Mesodermal cell (in vitro differentiated cells): Measurements from ENCODE around the gene FBXL2.
A peak's percentile ranks its signal among the peaks of the same experiment; 100 is the strongest.

Experiments used
- H3K27ac ChIP-seq: 2 replicates; pipeline ENCODE4 v1.7.0; 2013; ENCODE audit warnings: mild to moderate bottlenecking, low read depth, low read length, moderate library complexity; ENCODE audit not compliant: severe bottlenecking
- H3K36me3 ChIP-seq: 2 replicates; pipeline ENCODE4 v1.7.1; 2013; ENCODE audit warnings: mild to moderate bottlenecking, low read length, moderate library complexity; ENCODE audit not compliant: control insufficient read depth, insufficient read depth
- H3K4me1 ChIP-seq: one replicate; pipeline ENCODE4 v1.7.1; 2013; ENCODE audit warnings: mild to moderate bottlenecking, low read length; ENCODE audit not compliant: insufficient read depth, control insufficient read depth, poor library complexity, severe bottlenecking
- H3K4me3 ChIP-seq: 2 replicates; pipeline ENCODE4 v1.7.0; 2013; ENCODE audit warnings: low read length, control low read depth, mild to moderate bottlenecking; ENCODE audit not compliant: insufficient read depth, poor library complexity, severe bottlenecking; ENCODE audit errors: extremely low read depth
- H3K9me3 ChIP-seq: 2 replicates; pipeline ENCODE4 v1.7.1; 2013; ENCODE audit warnings: mild to moderate bottlenecking, low read length, moderate library complexity; ENCODE audit not compliant: control insufficient read depth
- WGBS, 2 experiments: methylation state at CpG; one replicate each; pipeline ENCODE4 v1.1.5; 2013; ENCODE audit warnings: missing lambda C conversion rate in 2 of 2; ENCODE audit not compliant: insufficient coverage in 2 of 2; 5-methylcytosine and 5-hydroxymethylcytosine counted together

Gene FBXL2

GRCh38 chr3:33385423-33385822, 108.2 kb downstream of the FBXL2 start:
- WGBS, 2 experiments: 60 to 96% methylated on average over 1 to 4 of the region's 5 CpGs
- peaks cover 77% of the 10 kb centered on the region for H3K36me3 ChIP-seq
- no peak overlapping the region for H3K27ac ChIP-seq
- H3K4me3 ChIP-seq: no peak overlapping the region
- peaks cover 5% of the 10 kb centered on the region for H3K4me1 ChIP-seq
- H3K9me3 ChIP-seq: no peaks in the 10 kb centered on the region

DNA sequence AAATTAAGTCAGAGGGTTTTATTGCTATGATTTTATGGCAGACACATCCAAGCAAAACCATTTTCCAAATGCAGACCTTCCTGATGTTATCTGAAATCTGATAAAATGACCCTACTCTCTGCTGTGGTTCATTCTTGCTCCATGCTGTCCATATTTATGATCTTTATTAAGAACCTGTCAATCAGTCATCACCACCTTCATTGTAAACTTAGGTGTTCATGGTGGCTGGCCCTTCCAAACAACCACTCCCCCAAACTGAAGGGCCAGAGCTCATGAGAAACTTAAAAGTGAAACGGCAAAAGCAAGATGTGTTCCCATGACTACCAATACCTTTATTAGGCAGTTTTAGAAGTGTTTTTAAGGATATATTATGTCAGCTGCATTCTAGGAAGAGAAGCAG, 109.4 kb downstream of the FBXL2 start:
- Histone ChIP-seq H3K27ac (no peak overlapping the region), H3K4me3 (no peak overlapping the region), H3K4me1 (peaks cover 5% of the 10 kb centered on the region), H3K36me3 (peaks cover 84% of the 10 kb centered on the region), H3K9me3 (no peaks in the 10 kb centered on the region)
- no CpG with 5 or more reads among the region's 1 CpG for WGBS, 2 experiments

DNA sequence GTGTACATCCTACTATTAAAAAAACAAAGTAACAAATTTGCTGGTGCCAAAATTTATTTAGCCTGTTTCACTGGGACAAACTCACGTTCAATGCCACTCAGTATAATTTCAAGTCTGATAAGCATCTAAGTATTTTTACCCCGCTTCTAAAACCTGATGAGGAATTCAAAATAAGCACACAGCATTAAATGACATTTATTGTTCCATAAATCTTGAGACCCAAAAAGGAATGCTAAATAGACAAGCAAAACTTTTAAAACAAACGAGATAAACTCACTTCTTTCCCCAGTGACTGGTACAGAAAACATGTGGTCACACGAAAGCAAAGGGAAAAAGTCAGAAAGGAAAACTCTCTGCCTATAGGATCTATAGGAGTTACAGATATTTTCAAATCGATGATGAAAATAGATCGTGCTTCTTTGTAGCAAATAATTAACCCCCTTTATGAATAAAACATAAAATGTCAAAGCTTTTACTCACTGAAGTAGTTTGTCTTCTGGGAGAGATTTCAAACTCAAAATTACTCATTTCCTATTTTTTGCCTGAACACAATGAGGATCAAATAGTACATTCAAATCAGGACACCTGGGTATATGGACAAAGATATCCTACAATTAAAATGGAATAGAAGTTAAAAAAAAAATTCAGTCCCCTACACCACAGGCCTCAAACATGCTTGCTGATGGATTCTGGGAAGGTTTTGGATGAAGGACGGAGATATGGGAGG, 111.3 kb downstream of the FBXL2 start:
- WGBS, 2 experiments: 94 to 100% methylated on average over 3 of the region's 7 CpGs
- Histone ChIP-seq H3K27ac (no peak overlapping the region), H3K4me1 (peaks cover 8% of the 10 kb centered on the region), H3K4me3 (no peak overlapping the region), H3K36me3 (peaks cover 96% of the 10 kb centered on the region), H3K9me3 (no peaks in the 10 kb centered on the region)

DNA sequence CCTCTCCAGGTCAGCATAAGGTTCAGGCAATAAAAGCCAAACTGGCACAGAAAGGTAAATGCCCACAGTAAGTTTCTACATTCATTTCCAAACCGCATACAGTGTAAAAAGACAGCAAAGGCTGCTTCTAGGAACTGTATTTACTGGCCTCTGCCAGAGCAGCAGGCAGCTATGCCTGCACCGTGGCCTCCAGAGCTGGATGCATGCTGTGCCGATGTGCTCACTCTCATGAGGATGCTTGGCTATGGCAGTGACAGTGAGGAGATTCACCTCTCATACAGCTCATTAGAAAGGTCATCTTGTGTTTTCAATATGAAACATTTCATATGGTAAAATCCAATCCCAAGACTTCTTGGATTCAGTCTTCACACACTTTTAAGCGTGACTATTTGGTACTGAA, 112.7 kb downstream of the FBXL2 start:
- H3K27ac ChIP-seq: peak overlapping the region; percentile 44
- H3K9me3 ChIP-seq: no peaks in the 10 kb centered on the region
- no peak overlapping the region for H3K4me3 ChIP-seq
- WGBS, 2 experiments: 100% methylated on average over 2 to 3 of the region's 4 CpGs
- H3K36me3 ChIP-seq: peaks cover 90% of the 10 kb centered on the region
- H3K4me1 ChIP-seq: peaks cover 8% of the 10 kb centered on the region

DNA sequence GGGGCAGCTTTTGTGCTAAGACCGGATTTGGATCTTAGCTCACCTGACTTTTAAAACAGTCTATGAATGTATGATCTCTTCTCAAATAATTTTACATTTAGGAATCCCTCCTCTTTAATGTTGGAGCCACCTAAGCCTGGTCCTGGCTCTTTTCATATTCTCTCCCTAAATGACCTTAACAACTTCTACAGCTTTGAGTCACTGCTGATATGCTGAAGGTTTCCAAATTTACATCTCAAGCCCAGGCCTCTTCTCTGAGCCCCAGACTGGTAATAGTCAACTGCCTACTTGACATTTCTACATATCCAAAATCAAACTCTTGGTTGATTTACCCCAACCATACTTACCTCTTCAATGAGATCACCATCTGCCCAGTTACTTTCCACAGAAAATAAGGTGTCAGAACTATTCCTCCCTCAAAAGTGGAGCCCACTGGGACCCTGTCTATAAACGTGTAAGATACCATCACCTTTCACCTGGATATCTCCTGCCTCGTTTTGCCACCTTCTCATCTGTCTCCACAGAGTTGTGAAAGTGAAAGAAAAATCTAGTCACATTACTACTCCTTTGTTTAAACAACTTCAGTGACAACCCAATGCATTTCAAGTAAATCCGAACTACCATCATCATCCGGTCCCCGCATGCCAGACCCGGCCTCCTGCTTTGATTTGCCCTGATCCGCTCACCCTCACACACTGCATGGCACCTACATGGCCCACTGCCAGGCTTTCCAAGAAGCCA, 114.2 kb downstream of the FBXL2 start:
- Histone ChIP-seq H3K4me1 (peaks cover 3% of the 10 kb centered on the region), H3K27ac (no peak overlapping the region), H3K9me3 (no peaks in the 10 kb centered on the region), H3K36me3 (peaks cover 87% of the 10 kb centered on the region), H3K4me3 (no peak overlapping the region)
- 93 to 96% methylated on average over 6 to 7 of the region's 8 CpGs for WGBS, 2 experiments

DNA sequence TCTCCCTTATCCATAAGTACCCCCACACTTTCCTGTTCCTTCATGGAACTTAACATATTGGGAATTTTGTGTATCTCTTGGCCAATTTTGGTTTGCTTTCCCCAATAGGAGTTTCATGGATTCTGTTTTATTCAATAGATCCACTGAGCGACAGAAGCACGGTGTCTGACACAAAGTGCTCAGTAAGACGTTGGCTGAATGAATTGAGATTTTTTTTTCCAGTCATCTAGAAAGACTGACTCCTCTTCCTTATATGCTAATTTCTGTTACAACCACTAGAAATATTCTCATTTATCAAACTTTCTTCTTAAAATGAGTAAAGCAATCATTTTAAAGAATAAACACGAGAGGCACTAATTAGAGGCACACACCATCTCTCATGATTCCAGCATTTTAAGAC, 114.9 kb downstream of the FBXL2 start:
- H3K9me3 ChIP-seq: no peaks in the 10 kb centered on the region
- no peak overlapping the region for H3K27ac ChIP-seq
- H3K36me3 ChIP-seq: peaks cover 87% of the 10 kb centered on the region
- 94 to 100% methylated on average over 1 to 3 of the region's 4 CpGs for WGBS, 2 experiments
- H3K4me3 ChIP-seq: no peak overlapping the region
- peaks cover 3% of the 10 kb centered on the region for H3K4me1 ChIP-seq

- Histone ChIP-seq H3K4me3 (no peak overlapping the region), H3K36me3 (peaks cover 87% of the 10 kb centered on the region), H3K9me3 (no peaks in the 10 kb centered on the region), H3K4me1 (peaks cover 3% of the 10 kb centered on the region), H3K27ac (no peak overlapping the region)
- 90 to 100% methylated on average over 2 of the region's 4 CpGs for WGBS, 2 experiments
Observed at GRCh38 chr3:33392703-33393125, 115.5 kb downstream of the FBXL2 start.

DNA sequence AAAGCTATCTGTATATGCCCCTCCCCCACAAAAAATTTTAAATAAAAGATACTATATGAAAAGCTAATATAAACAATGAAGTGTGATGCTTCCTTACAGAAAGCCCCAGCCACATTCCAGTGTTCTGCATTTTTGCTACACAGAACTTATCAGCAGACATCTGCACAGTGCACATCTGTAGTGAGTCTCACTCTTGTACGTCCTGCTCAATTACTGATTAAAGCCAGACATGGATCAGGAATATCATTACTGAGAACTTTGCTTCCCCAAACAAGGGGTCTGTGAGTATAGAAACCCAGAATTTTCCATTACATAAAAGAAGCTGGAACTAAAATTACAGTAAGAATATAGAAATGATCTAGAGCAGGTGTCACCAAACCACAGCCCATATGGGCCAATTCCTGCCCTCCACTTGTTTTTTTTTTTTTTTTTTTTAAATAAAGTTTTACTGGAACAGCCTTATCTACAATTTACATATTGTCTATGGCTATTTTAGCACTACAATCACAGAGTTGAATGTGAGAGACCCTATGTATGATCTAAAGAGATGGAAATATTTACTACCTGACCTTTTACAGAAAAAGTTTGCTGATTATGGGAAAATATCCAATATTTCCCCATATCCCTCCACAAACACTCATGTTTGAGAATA, 117.3 kb downstream of the FBXL2 start:
- H3K27ac ChIP-seq: no peak overlapping the region
- WGBS, 2 experiments: 100% methylated on average over 1 of the region's 1 CpG; no CpG with 5 or more reads in 1 of the 2 experiments
- H3K9me3 ChIP-seq: no peaks in the 10 kb centered on the region
- peaks cover 3% of the 10 kb centered on the region for H3K4me1 ChIP-seq
- H3K36me3 ChIP-seq: peaks cover 89% of the 10 kb centered on the region
- H3K4me3 ChIP-seq: no peak overlapping the region

- Histone ChIP-seq H3K36me3 (peaks cover 89% of the 10 kb centered on the region), H3K4me1 (peaks cover 3% of the 10 kb centered on the region), H3K4me3 (no peak overlapping the region), H3K9me3 (no peaks in the 10 kb centered on the region), H3K27ac (no peak overlapping the region)
- 91% methylated on average over 7 of the region's 7 CpGs for WGBS, 2 experiments
Observed at GRCh38 chr3:33395900-33396299, 118.7 kb downstream of the FBXL2 start.

DNA sequence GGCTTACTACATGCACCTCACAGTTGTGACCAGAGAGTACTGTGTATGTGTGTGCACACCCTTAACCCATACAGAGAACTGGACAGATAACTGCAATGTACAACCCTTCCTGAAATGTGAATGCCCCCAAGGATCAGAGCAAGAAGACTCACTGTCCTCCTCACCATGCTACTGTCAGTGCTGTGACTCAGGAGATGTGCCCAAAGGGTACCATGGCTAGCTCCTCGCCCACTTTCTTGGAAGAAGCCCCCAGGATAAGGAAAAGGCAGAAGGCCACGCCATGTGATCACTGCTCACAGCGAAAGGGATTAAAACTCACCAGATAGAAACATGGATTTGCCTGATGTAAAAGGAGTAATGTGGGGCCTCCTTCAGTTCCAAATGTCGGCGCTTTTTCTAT, 121.2 kb downstream of the FBXL2 start:
- Histone ChIP-seq H3K36me3 (peaks cover 87% of the 10 kb centered on the region), H3K27ac (no peak overlapping the region), H3K4me3 (no peak overlapping the region), H3K9me3 (no peaks in the 10 kb centered on the region), H3K4me1 (no peaks in the 10 kb centered on the region)
- WGBS, 2 experiments: 92 to 100% methylated on average over 2 to 3 of the region's 5 CpGs
